ENCODE data around the gene PRR19.

Gene PRR19

GRCh38 chr19:42284591-42285341 lies 17.2 kb upstream of the PRR19 start:
- DNase-seq, result no peak

DNA sequence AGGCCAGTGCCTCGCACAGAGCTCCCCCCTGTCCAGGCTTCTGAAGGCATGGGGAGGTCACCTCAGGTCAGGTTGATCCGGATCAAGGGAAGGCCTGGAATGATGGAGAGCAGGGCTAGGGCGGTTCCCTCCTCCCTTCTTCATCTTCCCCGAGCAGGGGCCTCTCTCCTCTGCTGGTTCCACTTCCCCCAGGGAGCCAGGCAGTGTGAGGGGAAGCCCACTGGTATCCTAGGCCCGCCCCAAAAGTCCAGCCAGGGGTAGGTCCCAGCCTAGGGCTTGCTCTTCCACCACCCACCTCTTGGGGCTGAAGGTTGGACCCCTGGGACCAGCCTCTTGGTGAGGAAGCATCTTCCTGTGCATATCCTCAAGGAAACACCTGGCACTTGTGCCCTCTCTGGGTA lies 16.4 kb upstream of the PRR19 start:
- no peak for DNase-seq

DNA sequence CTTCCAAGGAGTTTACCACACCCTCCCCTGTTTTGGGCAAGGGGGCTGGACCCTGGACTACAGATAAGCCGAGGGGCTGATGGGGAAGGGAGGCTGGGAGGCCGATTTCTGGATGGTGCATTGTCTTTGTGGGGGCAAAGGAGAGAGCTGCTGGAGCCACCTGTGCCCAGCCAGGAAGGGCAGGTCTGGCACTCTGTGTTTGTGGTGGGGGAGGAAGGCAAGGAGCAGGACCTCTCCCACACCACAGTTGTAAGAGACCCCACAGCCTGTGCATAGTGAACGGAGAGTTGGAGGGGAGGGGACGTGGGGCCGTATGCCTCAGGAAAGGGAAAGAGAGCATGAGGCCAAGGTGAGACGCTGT lies 16.0 kb upstream of the PRR19 start:
- DNase-seq, result no peak

DNA sequence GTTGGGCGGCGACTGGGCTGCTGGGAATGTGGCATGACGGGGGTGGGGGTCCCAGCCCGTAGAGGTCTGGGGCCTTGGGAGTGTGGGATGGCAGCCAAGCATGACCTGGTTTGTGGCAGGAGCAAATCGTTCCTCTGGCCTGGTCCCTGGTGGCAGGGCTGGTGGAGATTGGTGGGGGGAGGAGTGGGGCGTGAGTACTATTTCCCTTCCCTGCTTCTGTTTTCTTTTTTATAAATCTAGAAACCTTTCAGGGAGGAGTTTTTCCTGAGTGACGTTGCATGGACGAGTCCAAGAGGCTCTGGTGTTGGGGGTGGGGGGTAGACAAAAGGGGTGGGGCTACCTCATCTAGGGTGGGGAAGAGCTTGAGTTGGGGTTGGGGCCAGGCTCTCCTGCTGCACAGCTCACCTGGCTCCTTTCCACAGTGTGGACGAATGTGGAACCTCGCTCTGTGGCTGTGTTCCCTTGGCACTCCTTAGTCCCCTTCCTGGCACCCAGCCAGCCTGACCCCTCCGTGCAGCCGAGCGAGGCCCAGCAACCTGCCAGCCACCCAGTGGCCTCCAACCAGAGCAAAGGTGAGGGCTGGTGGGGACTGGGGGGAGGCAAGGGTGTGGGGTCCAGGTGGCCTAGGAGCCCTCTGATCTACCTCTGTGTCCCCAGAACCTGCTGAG lies 15.4 kb upstream of the PRR19 start:
- no peak for DNase-seq

DNA sequence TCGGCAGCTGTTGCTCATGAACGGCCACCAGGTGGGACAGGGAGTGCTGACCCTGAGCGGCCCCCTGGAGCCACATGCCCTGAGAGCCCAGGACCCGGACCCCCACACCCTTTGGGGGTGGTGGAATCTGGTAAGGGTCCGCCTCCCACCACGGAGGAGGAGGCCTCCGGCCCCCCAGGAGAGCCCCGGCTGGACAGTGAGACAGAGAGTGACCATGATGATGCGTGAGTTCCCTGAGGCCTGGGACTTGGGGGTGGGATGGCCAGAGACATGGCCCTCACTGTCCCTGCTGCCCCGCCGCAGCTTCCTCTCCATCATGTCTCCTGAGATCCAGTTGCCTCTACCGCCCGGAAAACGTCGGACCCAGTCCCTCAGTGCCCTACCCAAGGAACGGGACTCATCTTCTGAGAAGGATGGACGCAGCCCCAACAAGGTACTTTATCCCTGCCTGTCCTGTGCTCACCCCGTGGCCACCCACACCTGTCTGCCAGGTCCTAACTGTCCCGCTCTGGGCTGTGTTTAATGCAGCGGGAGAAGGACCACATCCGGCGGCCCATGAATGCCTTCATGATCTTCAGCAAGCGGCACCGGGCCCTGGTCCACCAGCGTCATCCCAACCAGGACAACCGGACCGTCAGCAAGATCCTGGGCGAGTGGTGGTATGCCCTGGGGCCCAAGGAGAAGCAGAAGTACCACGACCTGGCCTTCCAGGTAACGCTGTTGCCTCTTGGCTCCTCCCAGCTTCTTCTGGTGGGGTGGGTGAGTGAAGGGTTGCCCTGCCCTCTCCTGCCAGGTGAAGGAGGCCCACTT lies 14.7 kb upstream of the PRR19 start:
- no peak for DNase-seq

DNA sequence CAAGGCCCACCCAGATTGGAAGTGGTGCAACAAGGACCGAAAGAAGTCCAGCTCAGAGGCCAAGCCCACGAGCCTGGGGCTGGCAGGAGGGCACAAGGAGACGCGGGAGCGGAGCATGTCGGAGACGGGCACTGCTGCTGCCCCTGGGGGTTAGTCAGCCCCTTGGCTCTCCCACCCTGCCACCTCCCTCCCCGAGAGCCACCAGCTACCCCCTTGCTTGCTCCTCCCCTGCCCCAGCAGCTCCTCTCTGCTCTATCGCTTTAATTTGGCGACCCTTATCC lies 14.2 kb upstream of the PRR19 start:
- no peak for DNase-seq

GRCh38 chr19:42288387-42288786 lies 13.5 kb upstream of the PRR19 start:
- DNase-seq, result no peak

DNA sequence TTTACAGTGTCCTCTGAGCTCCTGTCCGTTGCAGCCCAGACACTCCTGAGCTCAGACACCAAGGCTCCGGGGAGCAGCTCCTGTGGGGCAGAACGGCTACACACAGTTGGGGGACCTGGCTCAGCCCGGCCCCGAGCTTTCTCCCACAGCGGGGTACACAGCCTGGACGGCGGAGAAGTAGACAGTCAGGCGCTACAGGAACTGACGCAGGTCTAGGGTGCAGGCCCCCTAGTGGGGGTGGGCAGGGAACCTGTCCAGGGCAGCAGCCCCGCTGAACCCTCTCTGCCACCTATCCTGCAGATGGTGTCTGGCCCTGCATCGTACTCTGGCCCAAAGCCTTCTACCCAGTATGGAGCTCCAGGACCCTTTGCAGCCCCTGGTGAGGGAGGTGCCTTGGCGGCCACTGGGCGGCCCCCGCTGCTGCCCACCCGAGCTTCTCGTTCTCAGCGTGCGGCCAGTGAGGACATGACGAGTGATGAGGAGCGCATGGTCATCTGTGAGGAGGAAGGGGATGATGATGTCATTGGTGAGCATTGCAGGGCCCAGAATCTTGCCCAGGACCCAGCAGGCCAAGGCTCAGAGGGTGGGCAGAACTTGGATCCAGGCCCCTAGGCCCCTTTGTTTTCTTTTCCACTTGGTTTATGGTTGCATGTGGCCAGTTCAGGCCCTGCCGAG lies 12.9 kb upstream of the PRR19 start:
- DNase-seq, result no peak

DNA sequence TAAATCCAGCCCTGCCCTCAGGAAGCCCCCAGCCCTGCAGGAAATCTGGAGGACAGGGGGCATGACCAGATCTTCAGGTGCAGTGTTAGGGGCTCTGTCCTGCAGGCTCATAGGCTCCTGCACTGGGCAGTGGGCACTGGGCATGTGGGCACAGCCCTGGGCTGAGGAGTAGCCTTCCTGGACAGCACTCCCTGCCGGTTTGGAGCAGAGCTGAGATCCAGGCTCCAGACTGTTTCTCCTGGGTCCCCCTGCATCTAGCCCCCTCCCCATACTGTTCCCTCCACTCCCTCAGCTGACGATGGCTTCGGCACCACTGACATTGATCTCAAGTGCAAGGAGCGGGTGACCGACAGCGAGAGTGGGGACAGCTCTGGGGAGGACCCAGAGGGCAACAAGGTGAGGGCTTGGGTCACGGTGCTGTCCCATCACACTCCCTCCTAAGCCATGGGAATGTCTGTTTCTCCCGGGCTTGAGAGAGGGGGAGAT lies 12.3 kb upstream of the PRR19 start:
- DNase-seq, result no peak

GRCh38 chr19:42290136-42290522 lies 11.8 kb upstream of the PRR19 start:
- no peak for DNase-seq

DNA sequence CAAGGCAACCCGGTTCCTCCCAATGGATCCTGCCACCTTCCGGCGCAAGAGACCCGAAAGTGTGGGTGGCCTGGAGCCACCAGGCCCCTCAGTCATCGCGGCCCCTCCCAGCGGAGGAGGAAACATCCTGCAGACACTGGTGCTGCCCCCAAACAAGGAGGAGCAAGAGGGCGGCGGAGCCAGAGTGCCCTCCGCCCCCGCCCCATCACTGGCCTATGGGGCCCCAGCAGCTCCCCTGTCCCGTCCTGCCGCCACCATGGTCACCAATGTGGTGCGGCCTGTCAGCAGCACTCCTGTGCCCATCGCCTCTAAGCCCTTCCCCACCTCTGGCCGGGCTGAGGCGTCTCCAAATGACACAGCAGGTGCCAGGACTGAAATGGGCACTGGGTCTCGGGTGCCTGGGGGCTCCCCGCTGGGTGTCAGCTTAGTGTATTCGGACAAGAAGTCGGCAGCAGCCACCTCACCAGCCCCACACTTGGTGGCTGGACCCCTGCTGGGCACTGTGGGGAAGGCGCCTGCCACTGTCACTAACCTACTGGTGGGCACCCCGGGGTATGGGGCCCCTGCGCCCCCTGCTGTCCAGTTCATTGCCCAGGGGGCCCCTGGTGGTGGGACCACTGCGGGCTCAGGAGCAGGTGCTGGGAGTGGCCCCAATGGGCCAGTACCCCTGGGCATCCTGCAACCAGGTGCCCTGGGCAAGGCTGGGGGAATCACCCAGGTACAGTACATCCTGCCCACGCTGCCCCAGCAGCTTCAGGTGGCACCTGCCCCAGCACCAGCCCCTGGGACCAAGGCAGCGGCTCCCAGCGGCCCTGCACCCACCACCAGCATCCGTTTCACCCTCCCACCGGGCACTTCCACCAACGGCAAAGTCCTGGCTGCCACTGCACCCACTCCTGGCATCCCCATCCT lies 11.2 kb upstream of the PRR19 start:
- DNase-seq, result peak; percentile 77

- DNase-seq, result no peak
These were observed 10.5 kb upstream of the PRR19 start for GRCh38 chr19:42291435-42291810.

DNA sequence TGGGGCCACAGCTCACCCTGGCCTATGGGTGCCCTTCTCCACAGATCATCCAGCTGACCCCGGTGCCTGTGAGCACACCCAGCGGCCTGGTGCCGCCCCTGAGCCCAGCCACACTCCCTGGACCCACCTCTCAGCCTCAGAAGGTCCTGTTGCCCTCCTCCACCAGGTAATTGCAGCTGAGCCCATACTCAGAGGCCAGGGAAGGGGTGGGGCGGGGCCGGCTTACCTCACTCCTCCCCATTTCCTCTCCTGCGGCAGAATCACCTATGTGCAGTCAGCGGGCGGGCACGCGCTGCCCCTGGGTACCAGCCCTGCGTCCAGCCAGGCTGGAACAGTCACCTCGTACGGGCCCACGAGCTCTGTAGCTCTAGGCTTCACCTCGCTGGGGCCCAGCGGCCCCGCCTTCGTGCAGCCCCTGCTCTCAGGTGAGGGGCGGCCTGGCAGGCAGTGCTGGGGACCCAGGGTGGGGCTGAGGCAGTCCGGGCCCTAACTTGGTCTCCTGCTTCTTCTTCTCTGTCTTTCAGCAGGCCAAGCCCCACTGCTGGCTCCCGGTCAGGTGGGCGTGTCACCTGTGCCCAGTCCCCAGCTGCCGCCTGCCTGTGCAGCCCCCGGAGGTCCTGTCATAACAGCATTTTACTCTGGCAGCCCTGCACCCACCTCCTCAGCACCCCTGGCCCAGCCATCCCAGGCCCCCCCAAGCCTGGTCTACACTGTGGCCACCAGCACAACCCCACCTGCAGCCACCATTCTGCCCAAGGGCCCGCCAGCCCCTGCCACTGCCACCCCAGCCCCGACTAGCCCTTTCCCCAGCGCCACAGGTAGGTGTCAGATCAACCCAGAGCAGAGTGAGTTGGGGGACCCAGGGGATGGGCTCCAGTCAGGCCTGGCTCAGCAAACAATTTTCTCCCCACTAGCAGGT lies 9.6 kb upstream of the PRR19 start:
- no peak for DNase-seq

- DNase-seq, result no peak
These were observed 9.0 kb upstream of the PRR19 start for GRCh38 chr19:42292963-42293362.

DNA sequence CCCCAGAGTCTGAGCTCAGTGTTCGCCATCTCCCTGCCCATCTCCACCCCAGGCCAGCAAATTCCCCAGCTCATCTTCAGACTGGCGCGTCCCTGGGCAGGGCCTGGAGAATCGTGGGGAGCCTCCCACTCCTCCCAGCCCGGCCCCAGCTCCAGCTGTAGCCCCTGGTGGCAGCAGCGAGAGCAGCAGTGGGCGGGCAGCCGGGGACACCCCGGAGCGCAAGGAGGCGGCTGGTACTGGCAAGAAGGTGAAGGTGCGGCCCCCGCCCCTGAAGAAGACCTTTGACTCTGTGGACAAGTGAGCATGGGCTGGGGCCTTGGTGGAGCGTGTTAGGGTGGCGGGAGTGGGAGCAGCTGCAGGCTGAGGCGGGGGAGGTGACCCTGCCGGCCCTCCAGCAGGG lies 8.4 kb upstream of the PRR19 start:
- DNase-seq, result no peak

DNA sequence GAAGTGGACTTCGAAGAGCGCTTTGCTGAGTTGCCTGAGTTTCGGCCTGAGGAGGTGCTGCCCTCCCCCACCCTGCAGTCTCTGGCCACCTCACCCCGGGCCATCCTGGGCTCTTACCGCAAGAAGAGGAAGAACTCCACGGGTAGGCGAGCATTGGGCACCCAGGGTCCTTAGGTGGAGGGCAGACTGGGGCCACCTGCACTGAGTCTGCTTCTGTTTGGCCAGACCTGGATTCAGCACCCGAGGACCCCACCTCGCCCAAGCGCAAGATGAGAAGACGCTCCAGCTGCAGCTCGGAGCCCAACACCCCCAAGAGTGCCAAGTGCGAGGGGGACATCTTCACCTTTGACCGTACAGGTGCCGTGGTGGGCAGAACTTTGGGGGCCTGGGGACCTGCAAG lies 8.0 kb upstream of the PRR19 start:
- DNase-seq, result no peak

- no peak for DNase-seq
These were observed 7.3 kb upstream of the PRR19 start for GRCh38 chr19:42294471-42295137.

GRCh38 chr19:42295342-42295741 lies 6.6 kb upstream of the PRR19 start:
- no peak for DNase-seq

DNA sequence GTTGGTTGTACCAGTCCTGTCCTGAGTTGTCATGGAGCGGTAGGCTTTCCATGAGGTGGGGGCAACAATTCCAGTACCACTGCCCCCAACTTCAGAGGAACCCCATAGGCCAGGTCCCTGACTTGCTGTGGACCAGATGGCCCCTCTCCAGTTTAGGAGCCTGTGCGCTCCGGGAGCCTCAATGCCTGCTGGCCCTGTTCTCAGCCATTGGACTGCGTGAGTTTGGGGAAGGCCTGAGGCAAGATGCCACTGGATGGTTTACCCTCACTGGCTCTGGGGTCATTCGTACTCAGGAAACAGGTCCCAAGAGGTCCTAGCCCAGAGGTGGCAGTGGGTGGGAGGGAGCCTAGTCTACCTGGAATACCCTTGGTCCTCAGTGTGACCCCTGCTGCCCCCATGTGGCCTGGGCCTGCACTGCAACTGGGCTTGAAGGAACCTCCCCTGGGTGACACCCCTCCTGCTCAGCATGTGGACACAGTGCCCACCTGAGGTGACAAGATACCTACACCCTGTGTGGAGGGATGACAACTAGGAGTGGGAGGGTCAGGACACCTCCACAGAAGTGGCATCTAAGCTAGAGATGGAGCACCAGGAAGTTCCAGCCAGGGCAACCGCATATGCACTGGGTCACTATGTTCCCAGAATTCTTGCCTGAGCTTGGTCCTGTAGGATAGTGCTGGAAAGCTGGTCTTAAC lies 6.0 kb upstream of the PRR19 start:
- DNase-seq, result peak; percentile 98

DNA sequence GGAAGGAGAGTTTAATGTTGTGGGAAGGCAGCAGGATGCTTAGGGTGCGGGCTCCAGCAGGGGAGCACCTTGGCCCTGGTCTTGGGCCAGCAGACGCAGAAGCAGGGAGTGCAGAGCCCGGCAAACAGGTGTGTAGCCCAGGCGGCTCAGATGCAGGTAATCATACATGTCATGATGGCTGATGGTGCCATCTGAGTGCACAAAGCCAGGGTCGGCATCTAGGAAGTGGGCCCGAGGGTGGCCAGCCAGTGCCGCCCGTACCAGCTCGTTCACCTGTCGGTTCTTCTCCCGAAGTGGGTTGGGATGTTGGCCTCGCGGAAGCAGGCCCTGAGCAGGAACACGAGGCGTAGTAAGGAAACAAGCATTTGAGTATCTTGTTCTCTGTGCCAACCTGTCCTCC lies 4.9 kb upstream of the PRR19 start:
- DNase-seq, result no peak

Data from stimulated activated CD8-positive, alpha-beta memory T cell treated with anti-CD3 and anti-CD28 coated beads, Interleukin-4, amount 100 ng/mL, for 48 hours (primary cell).